HG02642 (cell line): ENCODE measurements around the gene CYP2B6.
"Not testable (repeated sequence)": the region's sequence is repeated elsewhere in the genome, so short reads cannot be mapped to it uniquely, and the experiment has no call there.

ENCODE experiments used
- ATAC-seq: cut with Tn5 transposase; IDR thresholded peaks from one replicate; pipeline ENCODE4 v1.9.1; 2021; ENCODE audit warnings: mild to moderate bottlenecking; ENCODE audit not compliant: unreplicated experiment, poor library complexity

The CYP2B6 gene

DNA sequence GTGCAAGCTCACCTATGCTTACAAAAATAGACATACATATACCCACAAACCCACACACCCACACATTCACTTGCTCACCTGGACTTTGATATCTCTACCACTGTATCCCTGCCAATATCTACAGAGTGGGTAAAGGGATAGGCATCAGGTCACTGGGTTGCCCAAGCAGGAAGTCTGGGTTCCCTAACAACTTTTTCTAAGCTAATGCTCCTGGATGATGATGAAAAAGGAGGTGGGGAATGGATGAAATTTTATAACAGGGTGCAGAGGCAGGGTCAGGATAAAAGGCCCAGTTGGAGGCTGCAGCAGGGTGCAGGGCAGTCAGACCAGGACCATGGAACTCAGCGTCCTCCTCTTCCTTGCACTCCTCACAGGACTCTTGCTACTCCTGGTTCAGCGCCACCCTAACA is at the start of gene CYP2B6:
Gene CYP2B6 (plus strand): TSS at position 311 of the 410 bp plus-strand sequence. CDS start 24 bp downstream, at position 335.
- ATAC-seq, result no peak

DNA sequence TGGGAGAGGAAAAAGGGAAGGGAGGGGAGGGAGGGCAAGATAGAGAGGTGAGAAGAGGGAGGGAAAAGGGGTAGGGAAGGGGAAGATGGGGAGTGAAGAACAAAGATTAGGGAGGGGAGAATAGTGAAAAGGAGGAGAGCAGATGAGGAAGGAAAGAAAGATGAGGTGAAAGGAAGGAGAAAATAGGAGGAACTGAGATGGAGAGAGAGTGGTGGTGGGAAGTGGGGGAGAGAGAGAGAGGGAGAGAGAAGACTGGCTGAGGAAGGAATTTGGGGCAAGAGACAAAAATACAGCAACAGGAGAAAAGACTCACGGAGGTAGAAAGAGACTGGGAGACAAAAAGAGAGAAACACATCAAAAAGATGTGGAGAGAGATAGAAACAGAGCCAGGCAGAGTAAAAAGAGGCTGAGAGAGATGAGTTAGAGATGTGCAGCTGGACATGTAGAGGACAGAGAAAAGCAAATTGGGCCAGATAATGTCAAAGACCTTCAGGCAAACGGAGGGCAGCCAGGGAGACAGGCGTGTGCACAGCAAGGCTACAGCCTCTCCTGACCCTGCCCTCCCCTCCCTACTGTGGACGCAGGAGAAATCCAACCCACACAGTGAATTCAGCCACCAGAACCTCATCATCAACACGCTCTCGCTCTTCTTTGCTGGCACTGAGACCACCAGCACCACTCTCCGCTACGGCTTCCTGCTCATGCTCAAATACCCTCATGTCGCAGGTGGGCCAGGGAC is 49.4 kb upstream of the CYP2B6 start:
- no peak for ATAC-seq

DNA sequence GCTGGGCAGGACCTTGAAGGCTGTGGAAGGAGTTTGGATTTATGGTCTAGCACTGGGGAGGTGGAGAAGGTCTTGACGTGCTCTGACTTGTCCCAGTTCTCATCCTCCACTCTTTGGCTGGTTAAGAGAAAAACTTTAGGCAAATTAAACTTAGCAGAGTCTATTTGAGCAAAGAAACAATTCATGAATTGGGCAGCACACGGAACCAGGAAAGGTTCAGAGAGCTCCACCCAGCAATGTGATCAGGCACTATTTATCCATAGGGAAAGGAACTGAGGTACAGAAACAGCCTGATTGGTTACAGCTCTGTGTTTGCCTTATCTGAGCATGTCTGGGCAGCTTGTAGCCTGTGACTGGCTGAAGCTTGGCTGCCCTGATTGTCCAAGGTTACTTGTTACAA is 45.4 kb upstream of the CYP2B6 start:
- ATAC-seq, result no peak

DNA sequence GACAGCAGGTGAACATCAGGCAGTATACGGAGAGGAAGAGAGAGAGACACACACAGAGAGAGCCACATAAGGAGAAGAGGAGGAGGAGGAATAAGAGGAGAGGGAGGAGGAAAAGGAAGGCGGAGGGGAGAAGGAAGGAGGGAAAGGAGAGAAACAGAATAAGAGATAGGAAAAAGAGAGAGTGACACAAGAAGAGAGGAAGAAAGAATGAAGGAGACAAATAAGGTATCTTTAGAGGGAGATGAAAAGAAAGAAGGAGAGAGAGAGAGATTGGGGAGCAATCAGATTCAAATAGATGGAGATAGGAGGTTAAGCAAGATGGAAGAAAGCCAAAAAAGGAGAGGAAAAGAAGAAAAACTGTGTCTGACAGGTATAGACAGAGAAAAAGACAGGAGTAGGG is 44.0 kb upstream of the CYP2B6 start:
- no peak for ATAC-seq

DNA sequence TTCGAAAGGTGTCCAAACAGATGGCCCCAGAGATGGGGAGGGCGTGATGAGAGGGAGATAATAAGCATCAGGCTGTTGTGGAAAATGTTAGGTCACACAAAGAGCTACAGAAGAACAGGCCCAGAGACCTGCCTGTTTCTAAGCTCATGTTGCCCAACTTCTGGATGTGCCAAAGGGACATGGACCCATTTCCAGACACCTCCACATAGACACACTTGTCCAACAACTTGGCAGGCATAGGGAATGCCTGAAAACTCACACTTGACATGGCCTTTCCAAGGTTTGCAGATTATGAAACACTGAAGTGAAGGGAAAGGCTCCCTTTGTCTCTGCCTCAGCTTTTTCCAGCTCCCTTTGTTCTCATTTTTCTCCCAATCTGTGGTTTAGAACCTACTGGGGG is 43.5 kb upstream of the CYP2B6 start:
- no peak for ATAC-seq

DNA sequence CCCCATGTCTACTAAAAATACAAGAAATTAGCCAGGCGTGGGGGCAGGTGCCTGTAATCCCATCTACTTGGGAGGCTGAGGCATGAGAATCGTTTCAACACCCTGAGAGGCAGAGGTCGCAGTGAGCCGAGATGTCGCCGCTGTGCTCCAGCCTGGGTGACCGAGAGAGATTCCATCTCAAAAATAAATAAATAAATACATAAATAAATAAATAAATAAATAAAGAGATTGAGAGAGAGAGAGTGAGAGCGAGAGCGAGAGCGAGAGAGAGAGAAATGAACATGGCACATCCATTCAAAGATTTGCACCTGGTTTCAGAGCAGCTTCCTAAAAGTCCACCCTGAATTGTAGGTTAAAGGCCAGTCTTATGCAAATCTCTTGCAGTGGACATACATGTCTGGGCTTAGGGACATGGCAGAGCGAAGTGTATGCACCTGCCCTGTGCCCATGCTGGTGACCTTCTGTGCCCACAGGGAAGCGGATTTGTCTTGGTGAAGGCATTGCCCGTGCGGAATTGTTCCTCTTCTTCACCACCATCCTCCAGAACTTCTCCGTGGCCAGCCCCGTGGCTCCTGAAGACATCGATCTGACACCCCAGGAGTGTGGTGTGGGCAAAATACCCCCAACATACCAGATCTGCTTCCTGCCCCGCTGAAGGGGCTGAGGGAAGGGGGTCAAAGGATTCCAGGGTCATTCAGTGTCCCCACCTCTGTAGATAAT is 42.3 kb upstream of the CYP2B6 start:
- no peak for ATAC-seq

DNA sequence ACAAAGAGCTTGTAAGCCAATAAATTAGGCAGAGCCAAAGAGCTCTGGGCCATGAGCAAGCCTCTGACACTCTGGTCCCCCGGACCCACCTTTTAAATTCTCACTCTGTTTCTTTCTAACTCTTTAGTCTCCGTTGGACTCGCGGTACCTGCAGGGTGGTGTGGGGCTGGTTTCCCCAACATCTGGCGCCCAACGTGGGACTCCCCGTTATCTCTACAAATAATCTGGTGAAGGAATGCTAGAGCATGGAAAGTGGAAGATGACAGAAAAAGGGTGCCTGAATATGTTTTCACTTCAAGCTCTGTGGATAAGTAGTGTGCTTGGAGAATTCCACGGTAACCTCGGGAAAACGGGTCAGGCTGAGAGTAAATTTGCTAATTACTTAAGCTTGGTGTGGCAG is 36.5 kb upstream of the CYP2B6 start:
- no peak for ATAC-seq

DNA sequence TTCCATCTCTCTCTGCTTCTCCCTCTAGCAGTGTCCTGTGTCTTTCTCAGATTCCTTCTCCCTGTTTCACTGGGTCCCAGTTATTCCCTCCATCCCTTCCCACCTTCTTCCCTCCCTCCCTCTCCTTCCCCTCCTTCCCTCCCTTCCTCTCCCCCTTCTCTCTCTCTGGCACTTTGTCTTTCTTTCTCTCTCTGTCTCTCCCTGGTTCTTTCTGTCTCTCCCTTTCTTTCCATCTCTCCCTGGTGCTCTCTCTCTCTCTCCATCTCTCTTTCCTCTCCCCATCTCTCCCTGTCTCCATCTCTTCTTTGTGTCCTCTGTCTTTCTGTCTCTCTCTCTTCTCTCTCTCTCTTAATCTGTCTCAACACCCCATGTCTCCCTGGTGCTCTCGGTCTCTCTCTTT is 31.7 kb upstream of the CYP2B6 start:
- ATAC-seq, result no peak

DNA sequence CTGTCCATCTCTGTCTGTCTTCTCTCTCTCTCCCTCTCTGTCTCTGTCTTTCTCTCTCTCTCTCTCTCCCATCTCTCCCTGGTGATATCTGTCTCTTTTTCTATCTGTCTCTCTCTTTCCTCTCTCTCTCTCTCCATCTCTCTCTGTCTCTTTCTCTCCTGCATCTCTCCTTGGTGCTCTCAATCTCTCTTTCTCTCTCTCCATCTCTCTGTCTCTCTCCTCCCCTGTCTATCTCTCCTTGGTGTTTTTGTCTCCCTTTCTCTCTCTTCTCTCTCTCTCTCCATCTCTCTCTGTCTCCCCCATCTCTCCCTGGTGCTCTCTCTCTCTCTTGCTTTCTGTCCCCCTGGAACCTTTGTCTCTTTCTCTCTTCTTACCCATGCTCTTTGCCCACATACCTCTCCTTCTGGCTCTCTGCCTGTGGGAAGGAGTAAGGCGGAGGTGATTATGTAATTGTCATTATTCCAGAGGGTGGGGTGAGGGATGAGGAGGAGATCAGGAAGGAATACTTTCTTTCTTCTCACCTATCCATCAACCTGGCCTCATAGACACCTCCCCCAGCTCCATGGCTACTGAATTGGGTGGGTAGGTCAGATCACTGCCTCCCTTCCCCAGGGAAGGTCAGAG is 30.9 kb upstream of the CYP2B6 start:
- no peak for ATAC-seq

DNA sequence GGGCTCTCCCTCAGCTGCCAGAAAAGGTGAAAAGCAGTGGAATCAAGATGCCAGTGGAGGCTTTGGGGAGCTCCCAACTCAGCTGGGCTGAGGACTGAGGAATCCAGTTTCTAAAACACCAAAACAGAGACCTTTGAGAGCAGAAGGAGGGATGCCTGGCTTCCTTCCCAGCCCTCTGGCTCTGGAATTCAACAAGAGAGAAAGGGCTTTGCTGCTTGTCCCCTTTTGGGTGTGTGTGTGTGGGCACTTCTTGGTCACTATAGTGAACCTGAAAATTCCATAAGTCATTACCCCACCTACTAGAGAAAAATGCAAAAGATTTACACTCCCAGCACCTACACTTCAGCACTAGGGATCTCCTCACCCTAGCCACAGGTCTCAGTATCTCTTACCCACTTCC is 30.3 kb upstream of the CYP2B6 start:
- no peak for ATAC-seq

DNA sequence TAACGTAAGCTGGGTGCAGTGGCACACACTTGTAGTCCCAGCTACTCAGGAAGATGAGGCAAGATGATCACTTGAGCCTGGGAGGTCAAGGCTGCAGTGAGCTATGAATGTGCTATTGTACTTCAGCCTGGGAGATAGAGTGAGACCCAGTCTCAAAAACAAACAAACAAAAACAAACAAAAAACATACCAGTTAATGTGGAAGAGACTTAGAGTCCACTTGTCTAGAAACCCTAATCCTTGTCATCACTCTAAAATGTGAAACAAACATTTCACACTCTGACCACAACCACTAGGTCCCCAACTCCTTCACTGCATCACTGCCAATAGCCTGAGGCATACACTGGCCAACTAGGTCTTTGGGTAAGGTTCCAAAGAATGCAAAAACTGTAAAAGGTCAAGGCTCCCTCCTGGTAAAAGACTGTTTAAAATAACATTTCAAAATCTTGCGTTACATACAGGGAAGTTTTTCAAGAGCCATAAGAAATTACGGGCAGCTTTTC is 28.6 kb upstream of the CYP2B6 start:
- ATAC-seq, result no peak

DNA sequence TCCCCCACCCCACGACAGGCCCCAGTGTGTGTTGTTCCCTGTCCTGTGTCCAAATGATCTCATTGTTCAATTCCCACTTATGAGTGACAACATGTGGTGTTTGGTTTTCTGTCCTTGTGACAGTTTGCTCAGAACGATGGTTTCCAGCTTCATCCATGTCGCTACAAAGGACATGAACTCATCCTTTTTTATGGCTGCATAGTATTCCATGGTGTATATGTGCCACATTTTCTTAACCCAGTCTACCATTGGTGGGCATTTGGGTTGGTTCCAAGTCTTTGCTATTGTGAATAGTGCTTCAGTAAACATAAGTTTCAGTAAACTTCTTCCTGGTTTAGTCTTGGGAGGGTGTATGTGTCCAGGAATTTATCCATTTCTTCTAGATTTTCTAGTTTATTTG is 26.7 kb upstream of the CYP2B6 start:
- ATAC-seq, result not testable (repeated sequence)

DNA sequence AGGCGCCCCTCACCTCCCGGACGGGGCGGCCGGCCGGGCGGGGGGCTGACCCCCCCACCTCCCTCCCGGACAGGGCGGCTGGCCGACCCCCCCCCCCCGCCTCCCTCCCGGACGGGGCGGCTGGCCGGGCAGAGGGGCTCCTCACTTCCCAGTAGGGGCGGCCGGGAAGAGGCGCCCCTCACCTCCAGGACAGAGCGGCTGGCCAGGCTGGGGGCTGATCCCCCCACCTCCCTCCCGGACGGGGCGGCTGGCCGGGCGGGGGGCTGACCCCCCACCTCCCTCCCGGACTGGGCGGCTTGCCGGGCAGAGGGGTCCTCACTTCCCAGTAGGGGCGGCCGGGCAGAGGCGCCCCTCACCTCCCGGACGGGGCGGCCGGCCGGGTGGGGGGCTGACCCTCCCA is 25.7 kb upstream of the CYP2B6 start:
- not testable (repeated sequence) for ATAC-seq

DNA sequence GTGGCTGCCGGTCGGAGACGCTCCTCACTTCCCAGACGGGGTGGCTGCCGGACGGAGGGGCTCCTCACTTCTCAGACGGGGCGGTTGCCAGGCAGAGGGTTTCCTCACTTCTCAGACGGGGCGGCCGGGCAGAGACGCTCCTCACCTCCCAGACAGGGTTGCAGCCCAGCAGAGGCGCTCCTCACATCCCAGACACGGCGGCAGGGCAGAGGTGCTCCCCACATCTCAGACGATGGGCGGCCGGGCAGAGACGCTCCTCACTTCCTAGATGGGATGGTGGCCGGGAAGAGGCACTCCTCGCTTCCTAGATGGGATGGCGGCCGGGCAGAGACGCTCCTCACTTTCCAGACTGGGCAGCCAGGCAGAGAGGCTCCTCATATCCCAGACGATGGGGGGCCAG is 24.5 kb upstream of the CYP2B6 start:
- not testable (repeated sequence) for ATAC-seq

DNA sequence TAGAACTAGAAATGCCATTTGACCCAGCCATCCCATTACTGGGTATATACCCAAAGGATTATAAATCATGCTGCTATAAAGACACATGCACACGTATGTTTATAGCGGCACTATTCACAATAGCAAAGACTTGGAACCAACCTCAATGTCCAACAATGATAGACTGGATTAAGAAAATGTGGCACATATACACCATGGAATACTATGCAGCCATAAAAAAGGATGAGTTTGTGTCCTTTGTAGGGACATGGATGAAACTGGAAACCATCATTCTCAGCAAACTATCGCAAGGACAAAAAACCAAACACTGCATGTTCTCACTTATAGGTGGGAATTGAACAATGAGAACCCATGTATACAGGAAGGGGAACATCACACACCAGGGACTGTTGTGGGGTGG is 23.0 kb upstream of the CYP2B6 start:
- not testable (repeated sequence) for ATAC-seq

DNA sequence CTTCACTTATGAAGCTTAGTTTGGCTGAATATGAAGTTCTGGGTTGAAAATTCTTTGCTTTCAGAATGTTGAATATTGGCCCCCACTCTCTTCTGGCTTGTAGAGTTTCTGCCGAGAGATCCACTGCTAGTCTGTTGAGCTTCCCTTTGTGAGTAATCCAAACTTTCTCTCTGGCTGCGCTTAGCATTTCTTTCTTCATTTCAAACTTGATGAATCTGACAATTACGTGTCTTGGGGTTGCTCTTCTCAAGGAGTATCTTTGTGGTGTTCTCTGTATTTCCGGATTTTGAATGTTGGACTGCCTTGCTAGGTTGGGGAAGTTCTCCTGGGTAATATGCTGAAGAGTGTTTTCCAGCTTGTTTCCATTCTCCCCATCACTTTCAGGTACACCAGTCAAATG is 21.4 kb upstream of the CYP2B6 start:
- ATAC-seq, result not testable (repeated sequence)

DNA sequence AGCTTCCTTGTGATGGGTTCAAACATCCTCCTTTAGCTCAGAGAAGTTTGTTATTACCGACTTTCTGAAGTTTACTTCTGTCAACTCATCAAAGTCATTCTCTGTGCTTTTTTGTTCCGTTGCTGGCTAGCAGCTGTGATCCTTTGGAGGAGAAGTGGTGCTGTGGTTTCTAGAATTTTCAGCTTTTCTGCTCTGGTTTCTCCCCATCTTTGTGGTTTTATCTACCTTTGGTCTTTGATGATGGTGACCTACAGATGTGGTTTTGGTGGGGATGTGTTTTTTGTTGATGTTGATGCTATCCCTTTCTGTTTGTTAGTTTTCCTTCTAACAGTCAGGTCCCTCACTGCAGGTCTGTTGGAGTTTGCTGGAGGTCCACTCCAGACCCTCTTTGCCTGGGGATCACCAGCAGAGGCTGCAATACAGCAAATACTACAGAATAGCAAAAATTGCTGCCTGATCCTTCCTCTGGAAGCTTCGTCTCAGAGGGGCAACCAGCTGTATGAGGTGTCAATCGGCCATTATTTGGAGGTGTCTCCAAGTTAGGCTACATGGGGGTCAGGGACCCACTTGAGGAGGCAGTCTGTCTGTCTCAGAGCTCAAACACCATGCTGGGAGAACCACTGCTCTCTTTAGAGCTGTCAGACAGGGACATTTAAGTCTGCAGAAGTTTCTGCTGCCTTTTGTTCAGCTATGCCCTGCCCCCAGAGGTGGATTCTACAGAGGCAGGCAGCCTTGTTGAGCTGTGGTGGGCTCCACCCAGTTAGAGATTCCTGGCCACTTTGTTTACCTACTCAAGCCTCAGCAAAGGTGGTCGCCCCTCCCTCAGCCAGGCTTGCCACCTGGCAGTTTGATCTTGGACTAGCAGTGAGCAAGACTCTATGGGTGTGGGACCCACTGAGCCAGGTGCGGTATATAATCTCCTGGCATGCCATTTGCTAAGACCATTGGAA is 20.4 kb upstream of the CYP2B6 start:
- ATAC-seq, result not testable (repeated sequence)

DNA sequence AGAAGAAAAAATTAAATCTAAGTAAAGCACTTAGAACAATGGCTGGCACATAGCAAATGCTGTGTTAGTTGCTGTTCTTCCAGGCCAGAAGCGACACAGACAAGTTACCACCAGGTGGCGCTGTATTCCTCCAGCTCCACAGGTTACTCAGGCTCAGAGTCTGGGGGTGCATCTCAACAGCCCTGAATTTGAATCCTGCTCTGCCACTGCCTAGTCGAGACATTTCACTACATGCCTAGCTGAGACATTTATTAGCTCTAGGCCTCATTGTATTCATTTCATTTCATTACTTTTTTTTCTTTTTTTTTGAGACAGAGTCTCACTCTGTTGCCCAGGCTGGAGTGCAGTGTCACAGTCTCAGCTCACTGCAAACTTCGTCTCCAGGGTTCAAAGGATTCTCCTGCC is 16.4 kb upstream of the CYP2B6 start:
- no peak for ATAC-seq

DNA sequence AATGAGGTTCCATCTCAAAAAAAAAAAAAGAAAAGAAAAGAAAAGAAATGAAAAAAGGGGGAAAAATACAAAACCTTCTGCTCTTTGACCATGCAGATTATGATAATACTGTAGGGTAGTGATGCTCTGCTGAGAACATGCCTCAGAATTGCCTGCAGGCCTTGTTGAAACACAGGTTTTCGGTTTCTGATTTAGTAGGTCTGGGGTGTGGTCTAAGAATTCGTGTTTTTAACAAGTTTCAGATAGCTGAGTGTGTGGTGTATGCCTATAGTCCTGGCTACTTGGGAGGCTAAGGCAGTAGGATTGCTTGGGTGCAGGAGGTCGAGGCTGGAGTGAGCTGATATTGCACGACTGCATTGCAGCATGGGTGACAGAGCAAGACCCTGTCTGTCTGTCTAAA is 14.9 kb upstream of the CYP2B6 start:
- ATAC-seq, result no peak

DNA sequence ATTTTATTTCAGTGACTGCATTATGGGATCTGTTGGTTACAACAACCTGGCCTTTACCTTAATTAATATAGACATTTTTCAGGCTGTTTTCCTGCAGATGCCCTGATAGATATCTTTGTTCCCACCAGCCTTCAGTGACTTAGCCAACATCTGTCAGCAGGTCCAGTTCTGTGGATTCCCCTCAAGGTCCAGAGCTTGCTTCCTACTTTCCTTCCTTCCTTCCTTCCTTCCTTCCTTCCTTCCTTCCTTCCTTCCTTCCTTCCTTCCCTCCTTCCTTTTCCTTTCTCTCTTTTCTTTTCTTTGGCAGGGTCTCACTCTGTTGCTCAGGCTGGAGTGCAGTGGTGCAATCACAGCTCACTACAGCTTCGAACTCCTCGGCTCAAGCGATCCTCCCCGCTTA is 14.4 kb upstream of the CYP2B6 start:
- no peak for ATAC-seq
